Hepatic stellate cell (primary cell): ENCODE results near the gene RNF149.
"Not testable (repeated sequence)": the region's sequence is repeated elsewhere in the genome, so short reads cannot be mapped to it uniquely, and the experiment has no call there.

Source experiments
- DNase-seq: peaks from one replicate; pipeline ENCODE4 v3.0.0; 2011; ENCODE audit warnings: low spot score

The RNF149 gene

DNA sequence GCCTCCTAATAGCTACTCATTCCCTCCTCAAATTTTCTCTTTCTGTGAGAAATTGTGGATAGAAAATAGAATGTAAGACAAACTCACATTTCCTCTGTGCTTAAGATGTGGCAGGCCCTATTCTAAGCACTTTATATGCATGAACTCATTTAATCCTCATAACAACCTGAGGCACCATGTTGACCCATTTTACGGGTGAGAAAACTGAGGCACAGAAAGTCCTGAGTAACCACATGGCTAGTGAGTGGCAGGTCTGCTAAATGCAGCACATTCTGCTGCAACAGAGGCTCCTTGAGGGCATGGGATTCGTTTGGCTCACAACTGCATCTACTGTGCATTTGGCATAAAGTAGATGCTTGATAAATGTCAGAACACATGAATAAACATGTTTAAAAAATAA lies 22.7 kb upstream of the RNF149 start:
- no peak for DNase-seq

DNA sequence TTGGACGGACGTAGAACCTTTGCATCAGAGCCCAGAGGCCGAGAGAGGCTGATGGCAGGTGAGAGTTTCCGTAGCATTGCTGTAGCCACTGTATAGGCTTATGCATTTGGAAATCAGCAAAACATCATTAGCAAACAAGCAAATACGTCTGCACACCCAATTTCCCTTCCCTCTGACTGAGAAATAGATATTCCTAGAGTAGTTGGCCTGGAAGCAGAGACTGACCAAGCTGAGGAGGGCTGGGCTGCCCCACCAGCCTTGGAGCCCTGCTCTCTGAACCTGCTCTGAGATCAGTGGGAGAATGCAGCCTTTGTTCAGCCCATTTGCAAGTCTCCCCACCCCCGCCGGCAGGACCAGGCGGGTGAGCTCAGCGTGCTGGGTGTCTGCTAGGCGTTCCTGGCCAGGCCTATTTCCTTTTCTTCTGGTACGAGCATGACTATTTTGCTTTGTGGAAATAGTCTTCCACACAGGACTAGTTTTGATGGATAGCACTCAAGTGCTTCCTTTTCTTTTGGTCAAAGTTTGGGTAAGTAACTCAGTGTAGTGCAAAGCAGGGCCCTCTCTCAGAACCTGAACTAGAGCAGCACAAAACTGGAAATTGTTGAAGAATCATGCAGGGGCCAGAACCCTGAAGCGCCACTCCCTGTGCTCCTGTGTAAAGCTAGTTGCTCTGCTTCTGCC lies 21.9 kb upstream of the RNF149 start:
- DNase-seq: no peak

DNA sequence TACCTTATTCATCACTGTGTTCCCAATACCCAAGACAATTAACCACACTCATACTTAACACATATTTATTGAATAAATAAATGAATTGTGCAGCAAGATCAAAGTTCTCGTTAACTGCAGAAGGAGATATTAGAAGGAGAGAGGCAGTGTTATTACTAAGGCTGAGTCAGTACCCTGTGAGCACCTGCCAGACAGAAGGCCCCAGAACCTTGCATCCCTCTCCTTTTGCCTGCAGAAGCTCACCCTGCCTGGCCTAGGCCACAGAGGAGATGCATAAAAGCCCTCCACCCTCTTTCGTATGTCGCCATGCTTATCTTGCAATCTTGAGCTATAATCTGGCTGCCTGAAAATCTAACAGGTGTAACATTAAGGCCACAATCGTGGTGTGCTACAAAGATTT lies 20.5 kb upstream of the RNF149 start:
- no peak for DNase-seq

DNA sequence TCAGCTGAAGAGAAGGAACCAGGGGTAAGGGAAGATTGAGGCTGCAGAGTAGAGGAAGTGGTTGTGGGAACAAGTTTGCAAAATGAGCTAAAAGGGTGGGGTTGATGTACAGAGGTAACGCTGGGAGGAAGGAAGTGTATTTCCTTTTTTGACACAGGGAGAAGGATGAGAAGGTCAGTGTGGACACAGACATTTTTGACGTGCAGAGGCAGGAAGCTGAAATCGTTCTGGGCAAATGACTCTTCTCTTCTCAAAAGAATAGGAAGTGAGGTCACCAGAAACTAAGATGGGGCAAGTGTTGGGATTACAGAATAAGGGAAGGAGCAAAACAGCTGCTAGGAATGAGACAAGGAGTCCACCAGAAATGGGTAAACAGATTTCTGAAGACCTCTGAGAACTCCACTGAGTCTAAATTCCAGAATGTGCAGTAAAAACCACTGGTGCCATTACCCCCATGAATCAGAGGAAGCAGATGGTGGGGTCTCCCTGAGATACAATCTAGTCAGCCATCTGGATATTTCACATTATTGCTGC lies 20.0 kb upstream of the RNF149 start:
- DNase-seq: no peak

DNA sequence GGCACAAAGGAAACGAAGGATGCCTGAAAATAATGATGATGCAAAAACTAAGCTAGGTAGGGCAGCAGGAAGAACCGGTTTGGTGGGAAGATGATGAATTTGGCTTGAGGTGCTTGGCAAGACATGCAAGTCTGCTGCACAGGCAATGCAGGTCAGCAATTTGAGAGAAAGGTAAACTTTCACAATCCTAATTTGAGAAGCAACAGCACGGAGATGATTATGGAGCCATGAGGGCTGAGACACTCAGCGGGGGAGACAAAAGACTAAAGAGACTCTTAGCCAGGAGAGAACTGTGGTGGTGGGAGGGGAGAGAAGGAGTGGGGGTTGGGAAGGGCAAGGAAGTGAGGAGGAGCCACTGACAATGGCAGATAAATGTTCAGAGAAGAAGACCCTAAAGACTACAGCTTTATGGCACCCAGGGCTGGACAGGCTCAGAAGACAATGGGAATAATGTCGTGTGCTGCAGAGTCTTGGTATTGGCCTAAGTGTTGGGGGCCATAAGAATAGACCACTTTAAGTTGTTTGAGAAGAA lies 19.4 kb upstream of the RNF149 start:
- no peak for DNase-seq

DNA sequence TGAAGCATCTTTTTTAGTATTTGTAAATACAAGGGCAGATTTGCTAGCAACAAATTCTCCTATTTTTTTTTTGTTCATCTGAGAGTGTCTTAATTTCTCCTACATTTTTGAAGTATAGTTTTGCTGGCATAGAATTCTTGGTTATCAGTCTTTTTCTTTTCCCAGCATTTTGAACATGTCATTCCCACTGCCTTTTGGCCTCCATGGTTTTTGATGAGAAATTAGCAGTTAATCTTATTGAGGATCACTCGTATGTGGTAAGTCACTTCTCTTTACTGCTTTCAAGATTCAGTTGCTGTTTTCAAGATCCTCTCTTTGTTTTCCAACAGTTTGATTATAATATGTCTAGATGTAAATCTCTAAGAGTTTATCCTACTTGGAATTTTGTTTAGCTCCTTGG lies 16.9 kb upstream of the RNF149 start:
- DNase-seq: no peak

DNA sequence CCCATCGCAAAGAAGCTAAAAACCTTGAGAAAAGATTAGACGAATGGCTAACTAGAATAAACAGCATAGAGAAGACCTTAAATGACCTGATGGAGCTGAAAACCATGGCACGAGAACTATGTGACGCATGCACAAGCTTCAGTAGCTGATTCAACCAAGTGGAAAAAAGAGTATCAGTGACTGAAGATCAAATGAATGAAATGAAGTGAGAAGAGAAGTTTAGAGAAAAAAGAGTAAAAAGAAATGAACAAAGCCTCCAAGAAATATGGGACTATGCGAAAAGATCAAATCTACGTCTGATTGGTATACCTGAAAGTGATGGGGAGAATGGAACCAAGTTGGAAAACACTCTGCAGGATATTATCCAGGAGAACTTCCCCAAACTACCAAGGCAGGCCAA lies 8.1 kb upstream of the RNF149 start:
- not testable (repeated sequence) for DNase-seq

DNA sequence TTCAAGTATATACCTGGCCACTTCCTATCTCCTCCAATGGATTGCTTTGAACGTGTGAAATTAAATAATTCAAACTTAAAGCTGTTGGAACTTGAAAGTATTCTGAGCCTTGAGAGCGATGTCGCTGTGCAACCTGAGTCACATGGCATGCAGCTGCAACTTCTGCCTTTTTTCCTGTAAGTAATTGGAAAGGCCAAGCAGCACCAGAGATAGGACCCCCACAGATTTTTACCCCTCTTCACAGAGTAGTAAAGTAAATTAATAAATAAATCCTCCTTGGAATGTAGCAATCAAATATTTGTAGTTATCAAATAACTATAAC lies 3.2 kb upstream of the RNF149 start:
- DNase-seq: no peak

DNA sequence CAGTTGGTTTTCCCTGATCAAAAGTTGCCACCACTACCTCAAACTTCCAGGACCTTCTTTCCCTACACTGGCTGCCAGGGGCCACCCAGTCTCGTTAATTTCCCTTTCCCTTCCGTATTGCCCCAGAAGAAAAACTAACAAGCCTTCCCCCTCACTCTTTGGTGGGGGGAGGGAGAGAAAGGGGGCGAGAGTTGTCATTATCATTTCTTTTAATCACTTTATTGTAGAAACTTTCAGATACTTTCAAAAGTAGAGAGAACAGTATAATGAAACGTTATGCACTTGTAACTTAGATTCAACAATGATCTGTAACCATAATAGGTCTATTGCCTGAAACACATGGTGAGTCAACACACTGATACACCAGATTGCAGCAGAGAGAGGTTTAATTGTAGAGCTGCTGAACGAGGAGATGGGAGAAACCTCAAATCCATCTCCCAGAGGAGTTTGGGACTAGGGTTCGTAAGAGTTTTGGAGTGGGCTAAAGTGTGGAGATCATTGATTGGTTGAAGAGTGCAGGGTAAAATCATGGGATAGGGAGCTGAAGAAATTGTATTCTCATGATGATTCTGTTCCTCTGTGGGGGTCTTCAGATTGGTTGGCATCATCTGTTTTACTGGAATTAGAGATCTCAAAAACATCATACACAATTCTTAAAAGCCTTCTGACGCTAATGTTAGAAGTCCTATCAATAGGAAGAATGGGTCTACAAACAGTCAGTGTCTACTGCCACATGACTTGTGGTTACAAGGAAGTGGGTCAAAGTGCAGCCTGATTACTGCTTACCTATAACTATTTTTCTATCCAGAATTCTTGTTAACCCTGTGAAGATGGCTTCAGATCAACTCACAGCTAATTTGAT lies 2.6 kb upstream of the RNF149 start:
- DNase-seq: no peak

DNA sequence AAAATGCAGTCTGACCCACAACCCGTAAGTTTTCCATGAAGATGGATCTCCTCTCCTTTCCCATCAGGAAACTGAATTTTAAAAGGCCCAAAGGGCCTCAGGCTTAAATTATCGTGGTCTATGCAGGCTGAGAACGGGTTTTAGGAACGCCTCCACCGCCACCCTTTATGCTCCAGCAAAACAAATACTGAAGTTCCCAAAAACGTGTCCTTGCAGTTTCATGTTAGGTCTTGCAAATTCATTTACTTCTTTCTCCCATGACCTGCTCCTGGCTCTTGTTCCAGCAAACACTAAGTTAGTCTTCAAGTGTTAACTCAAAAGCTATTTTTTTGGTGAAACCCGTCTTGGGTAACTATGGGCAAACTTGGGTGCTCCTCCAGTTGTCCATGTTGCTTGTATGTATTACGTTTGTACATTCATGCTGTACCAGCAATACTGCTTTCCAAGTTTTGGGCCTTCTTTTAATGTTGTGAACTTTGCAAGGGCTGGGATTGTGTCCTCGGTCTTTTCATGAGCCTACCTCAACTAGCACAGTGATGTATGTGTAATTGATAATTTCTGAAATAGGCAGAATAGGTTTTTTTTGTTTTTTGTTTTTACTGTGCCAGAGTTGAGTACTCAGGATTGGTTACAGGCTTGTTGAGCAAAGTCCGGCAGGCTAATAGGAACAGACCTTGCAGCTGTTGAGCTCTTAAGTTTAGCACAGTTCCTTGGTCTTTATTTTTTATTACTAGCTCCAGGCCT lies 1.8 kb upstream of the RNF149 start:
- no peak for DNase-seq

DNA sequence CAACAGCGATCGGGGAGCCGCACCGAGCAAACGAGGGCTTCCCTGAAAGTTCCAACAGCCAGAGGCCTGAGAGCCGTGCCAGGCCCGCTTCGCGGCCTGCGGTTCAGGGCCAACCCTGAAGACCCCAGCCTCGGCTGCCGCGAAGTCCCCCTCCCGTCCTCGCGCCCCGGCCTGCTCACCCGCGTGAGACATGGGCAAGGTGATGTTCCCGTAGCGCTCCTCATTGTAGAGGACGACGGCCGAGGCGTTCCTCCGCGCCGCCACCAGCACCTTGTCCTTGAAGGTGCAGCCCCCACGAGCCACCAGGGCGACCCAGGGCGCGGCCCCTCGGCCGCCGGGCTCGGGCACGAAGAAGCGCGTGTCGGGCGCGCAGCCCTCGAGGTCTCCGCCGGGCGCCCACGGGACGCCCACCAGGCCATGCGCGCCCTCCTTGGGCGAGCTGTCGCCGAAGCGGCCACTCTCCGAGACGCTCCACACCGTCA lies 510 bp downstream of the RNF149 start:
- no peak for DNase-seq

DNA sequence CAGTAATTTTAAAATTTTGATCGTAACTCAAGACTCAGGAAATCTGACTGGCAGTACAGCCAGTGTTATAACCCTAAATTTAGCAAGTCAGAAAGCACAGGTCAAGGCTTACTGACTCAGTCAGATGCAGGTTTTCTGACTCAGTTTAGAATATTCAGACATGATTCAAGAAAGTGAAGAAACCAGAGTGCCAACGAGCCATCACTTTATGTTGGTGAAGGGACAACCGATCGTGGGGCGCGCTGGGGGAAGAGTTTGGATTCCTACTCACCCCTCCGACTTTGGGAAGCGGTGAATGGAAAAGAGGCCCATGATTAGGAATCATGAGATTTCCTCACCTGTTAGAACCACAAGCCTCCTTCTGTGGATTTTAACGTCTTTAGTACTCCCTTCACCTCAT lies 998 bp downstream of the RNF149 start:
- no peak for DNase-seq

DNA sequence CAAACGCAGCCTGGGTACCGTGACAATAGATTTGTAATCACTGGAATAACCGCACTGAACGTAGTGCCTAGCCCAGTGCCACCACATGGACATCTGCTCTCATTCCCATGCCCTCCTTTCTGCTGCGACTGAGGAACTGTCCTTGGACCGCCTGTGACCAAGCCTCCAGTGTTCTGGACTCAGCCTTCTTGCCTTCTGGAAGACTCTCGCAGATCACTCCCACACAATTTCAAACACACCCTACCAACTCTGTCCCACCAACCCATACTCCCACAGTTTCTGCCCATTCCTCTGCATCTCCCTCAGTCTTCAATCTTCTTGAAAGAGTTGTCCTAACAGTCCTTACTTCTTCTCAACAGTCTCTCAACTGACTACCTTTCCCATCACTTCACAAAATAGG lies 2.1 kb downstream of the RNF149 start:
- no peak for DNase-seq

DNA sequence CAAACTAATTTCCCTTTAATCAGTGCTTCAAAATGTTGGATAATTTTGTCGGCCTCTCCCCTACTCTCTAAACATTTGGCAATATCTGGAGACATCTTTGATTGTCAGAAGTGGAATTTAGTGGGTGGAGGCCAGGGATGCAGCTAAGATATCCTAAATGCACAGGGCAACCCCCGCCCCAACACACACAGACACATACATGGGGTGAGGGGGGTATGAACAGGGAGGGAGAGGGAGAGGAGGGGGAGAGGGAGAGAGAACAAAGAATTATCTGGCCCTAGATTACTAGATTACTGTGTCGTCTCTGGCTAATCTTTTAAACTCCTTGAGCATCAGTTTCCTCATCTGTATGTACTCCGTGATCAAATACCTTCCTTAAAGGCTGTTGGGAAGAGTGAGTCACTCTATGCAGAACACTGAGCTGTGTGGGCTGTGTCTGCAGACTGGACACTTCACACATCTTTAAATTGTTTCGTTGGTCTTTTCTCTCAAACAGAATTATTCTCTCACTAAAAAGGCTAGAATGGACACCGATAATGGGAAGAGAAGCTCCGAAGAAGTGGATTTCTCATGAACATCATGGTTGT lies 2.9 kb downstream of the RNF149 start:
- peak; percentile 46 for DNase-seq

DNA sequence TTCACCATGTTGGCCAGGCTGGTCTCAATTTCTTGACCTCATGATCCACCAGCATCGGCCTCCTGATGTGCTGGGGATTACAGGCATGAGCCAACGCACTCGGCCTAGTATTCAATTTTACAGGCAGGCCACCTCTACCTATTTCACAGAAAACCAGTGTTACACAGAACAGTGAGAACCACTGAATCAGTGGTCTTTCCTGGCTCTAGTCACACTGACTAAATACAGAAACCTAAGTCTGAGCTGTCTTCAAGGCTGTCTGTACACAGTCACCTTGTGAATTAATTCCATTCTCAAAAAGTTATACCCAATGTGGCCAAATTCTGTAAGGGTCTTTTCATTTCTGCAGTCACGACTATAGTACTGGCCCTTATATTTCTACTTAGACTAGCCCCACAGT lies 3.5 kb downstream of the RNF149 start:
- DNase-seq: no peak

DNA sequence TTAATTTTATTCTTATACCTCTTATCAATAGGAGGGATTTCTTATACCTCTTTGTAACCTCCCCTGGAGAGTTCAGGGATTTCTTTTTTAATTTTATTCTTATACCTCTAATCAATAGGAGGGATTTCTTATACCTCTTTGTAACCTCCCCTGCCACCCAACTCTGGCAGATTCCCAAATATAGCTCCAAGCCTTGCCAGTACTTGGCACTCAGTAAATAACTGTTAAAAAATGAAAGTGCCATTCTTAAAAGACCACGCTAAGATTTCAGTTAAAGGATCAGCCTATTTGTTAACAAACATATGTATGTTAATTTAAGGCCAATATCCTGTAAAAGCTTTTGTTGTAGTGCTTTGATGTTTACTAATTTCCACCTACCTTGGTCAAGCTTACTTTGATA lies 4.8 kb downstream of the RNF149 start:
- no peak for DNase-seq

DNA sequence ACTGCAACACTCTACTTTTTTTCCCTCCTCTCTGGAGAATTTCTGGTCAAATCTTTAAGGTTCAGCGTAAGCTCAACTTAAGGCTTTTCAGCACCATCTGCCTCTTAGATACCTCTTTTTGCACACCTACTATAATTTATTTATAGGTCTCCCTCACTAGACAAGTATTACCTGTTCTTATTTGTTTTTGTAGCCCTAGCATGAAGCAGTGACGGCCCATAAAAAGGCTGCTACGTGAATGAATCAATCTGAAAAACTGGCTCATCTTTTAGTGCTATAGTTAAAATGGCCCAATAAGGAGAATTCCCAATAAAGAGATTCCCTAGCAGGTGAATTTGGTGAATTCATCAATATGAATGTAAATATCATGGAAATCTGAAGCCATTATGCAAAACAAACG lies 6.5 kb downstream of the RNF149 start:
- no peak for DNase-seq

DNA sequence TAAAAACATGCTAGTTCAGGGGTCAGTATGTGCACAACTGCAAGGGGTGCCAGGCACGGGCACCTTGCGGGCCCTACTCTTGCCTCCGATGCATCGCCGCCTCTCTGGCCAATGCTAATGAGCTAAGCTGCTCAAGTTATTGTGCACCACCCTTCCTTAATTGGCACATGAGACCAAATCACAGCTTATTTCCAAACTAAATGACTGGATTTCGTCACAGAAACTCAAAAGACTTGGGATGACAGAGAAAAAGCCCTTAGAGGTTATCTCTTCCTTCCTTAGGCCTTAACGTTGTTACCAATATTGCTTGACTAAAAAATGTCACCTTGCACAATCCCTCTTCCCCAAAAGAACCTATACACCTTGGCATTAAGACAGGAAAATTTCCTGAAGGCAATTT lies 7.7 kb downstream of the RNF149 start:
- no peak for DNase-seq

DNA sequence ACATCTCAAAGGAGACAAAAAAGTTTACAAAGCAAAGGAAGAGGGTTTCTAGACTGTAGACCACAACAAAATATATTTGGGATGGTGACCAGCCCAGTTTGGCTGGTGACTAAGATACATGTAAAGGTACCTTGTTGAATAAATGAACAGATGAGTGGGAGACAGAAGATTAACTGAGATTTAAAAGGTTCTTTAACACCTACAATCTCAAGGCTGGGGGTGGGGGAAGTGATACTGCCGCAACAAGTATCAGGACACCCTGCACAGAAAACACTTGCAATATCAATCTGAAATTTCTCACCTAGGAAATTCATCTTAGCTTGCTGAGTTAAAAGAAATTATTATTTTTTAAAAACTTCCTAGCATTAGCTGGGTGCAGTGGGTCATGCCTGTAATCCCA lies 8.3 kb downstream of the RNF149 start:
- DNase-seq: no peak

DNA sequence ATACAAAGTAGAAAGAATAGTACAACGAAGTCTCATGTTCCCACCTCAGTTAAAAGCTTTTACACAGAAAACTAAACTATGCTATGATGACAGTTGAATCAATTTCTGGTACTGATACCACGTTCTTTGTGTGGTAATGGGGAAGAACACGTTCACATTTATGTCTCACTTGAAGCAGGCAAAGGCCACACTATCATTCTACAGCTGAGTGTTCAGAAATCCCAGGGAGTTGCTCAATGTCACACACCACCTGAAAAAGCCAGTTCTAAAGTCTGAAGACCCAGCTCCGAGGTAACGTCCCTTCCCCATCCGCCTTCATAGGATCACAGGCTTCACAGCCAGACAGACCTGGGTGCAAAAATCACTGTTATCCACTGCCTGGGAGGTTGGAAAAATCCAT lies 8.9 kb downstream of the RNF149 start:
- DNase-seq: no peak

DNA sequence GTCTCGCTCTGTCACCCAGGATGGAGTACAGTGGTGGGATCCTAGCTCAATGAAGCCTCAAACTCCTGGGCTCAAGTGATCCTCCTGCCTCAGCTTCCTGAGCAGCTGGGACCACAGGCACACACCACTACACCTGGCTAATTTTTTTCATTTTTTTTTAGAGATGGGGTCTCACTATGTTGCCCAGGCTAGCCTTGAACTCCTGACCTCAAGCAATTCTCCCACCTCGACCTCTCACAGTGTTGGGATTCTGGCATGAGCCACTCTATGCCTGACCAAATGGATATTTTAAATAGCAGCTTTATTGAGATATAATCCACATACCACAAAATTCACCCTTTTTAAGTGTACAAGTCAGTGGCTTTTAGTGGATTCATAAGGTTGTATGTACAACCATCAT lies 11.1 kb downstream of the RNF149 start:
- no peak for DNase-seq

DNA sequence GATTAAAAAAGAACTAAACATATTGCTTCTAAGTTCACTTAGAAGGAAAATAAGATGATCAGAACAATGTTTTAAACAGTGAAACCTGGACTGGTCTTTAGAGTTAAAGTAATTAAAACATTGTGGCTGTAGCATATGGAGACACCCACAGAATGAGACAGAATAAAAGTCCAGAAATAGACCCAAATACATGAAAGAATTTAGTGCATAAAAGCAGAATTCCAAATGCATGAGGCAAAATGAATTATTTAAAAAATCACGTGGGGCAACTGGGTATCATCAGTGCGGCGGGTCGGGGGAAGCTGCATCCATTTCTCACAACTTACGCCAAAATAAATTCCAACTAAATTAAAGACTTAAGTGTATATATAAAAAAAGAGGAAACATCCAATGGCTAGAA lies 12.1 kb downstream of the RNF149 start:
- peak; percentile 22 for DNase-seq
